Measurements from ENCODE around the gene UBFD1. TPM values are rescaled to one million over a fixed set of nuclear protein-coding genes. Genes with fewer than 3 reads are reported as not detected.
"Not testable (repeated sequence)": the region's sequence is repeated elsewhere in the genome, so short reads cannot be mapped to it uniquely, and the experiment has no call there.

UBFD1 gene
- 41.7 and 53.1 TPM in 2 replicates for total RNA-seq (2014; rRNA removed; shearing (Covaris generic))
- 95.2 and 98.0 TPM in 2 replicates for polyA plus RNA-seq (2015; cell fraction: cytosol; rRNA removed)
- 88.4 and 100 TPM in 2 replicates for polyA plus RNA-seq (2015; cell fraction: nucleus; rRNA removed)

GRCh38 chr16:23556881-23557778 is at the start of gene UBFD1, which contains the start of gene EARS2:
TSS of gene UBFD1 (plus strand) at chr16:23557727. CDS start at chr16:23557743, 16 bp downstream.
TSS of gene EARS2 (minus strand) at chr16:23557350. CDS start at chr16:23557343, 7 bp downstream.
- in situ Hi-C loops (cut with HindIII; ENCODE audit: low pct_unique_long_range_greater_than_20kb, low sequenced_read_pairs), result no loop called here
- DNase-seq (ENCODE audit: low read depth, low spot score), result peak; percentile 98

- in situ Hi-C loops (cut with HindIII; ENCODE audit: low pct_unique_long_range_greater_than_20kb, low sequenced_read_pairs), result no loop called here
- no peak for DNase-seq (ENCODE audit: low read depth, low spot score)
Observed at GRCh38 chr16:23508589-23509440, 48.7 kb upstream of the UBFD1 start.

- no peak for DNase-seq (ENCODE audit: low read depth, low spot score)
- in situ Hi-C loops (cut with HindIII; ENCODE audit: low pct_unique_long_range_greater_than_20kb, low sequenced_read_pairs), result no loop called here
Observed at GRCh38 chr16:23509441-23509754, 48.1 kb upstream of the UBFD1 start.

- in situ Hi-C loops (cut with HindIII; ENCODE audit: low pct_unique_long_range_greater_than_20kb, low sequenced_read_pairs), result no loop called here
- DNase-seq (ENCODE audit: low read depth, low spot score), result no peak
Observed at GRCh38 chr16:23509782-23510163, 47.8 kb upstream of the UBFD1 start.

GRCh38 chr16:23510164-23510914 is 47.2 kb upstream of the UBFD1 start, which contains the start of gene GGA2:
TSS of gene GGA2 (minus strand) at chr16:23510494. CDS start at chr16:23510411, 83 bp downstream.
- peak; percentile 77 for DNase-seq (ENCODE audit: low read depth, low spot score)
- in situ Hi-C loops (cut with HindIII; ENCODE audit: low pct_unique_long_range_greater_than_20kb, low sequenced_read_pairs), result no loop called here

GRCh38 chr16:23510915-23511270 is 46.6 kb upstream of the UBFD1 start:
- DNase-seq (ENCODE audit: low read depth, low spot score); in situ Hi-C loops (cut with HindIII; ENCODE audit: low pct_unique_long_range_greater_than_20kb, low sequenced_read_pairs): not testable (repeated sequence)

- in situ Hi-C loops (cut with HindIII; ENCODE audit: low pct_unique_long_range_greater_than_20kb, low sequenced_read_pairs), result no loop called here
- DNase-seq (ENCODE audit: low read depth, low spot score), result no peak
Observed at GRCh38 chr16:23511731-23512130, 45.8 kb upstream of the UBFD1 start.

- in situ Hi-C loops (cut with HindIII; ENCODE audit: low pct_unique_long_range_greater_than_20kb, low sequenced_read_pairs), result no loop called here
- DNase-seq (ENCODE audit: low read depth, low spot score), result no peak
Observed at GRCh38 chr16:23512168-23512695, 45.3 kb upstream of the UBFD1 start.

GRCh38 chr16:23514381-23515152 is 43.0 kb upstream of the UBFD1 start:
- DNase-seq (ENCODE audit: low read depth, low spot score), result no peak
- in situ Hi-C loops (cut with HindIII; ENCODE audit: low pct_unique_long_range_greater_than_20kb, low sequenced_read_pairs), result no loop called here

GRCh38 chr16:23515881-23516280 is 41.6 kb upstream of the UBFD1 start:
- in situ Hi-C loops (cut with HindIII; ENCODE audit: low pct_unique_long_range_greater_than_20kb, low sequenced_read_pairs), result no loop called here
- DNase-seq (ENCODE audit: low read depth, low spot score), result no peak

- in situ Hi-C loops (cut with HindIII; ENCODE audit: low pct_unique_long_range_greater_than_20kb, low sequenced_read_pairs), result no loop called here
- no peak for DNase-seq (ENCODE audit: low read depth, low spot score)
Observed at GRCh38 chr16:23516366-23517137, 41.0 kb upstream of the UBFD1 start.

GRCh38 chr16:23518435-23518891 is 39.1 kb upstream of the UBFD1 start:
- in situ Hi-C loops (cut with HindIII; ENCODE audit: low pct_unique_long_range_greater_than_20kb, low sequenced_read_pairs), result no loop called here
- DNase-seq (ENCODE audit: low read depth, low spot score), result no peak

GRCh38 chr16:23519282-23519681 is 38.2 kb upstream of the UBFD1 start:
- DNase-seq (ENCODE audit: low read depth, low spot score), result no peak
- in situ Hi-C loops (cut with HindIII; ENCODE audit: low pct_unique_long_range_greater_than_20kb, low sequenced_read_pairs), result no loop called here

- DNase-seq (ENCODE audit: low read depth, low spot score), result no peak
- in situ Hi-C loops (cut with HindIII; ENCODE audit: low pct_unique_long_range_greater_than_20kb, low sequenced_read_pairs), result no loop called here
Observed at GRCh38 chr16:23520500-23520899, 37.0 kb upstream of the UBFD1 start.

- DNase-seq (ENCODE audit: low read depth, low spot score), result no peak
- in situ Hi-C loops (cut with HindIII; ENCODE audit: low pct_unique_long_range_greater_than_20kb, low sequenced_read_pairs), result no loop called here
Observed at GRCh38 chr16:23521037-23521743, 36.3 kb upstream of the UBFD1 start.
